ENCODE measurements around the gene FGF9. TPM values are rescaled to one million over a fixed set of nuclear protein-coding genes. Genes with fewer than 3 reads are reported as not detected.

The FGF9 gene
- polyA plus RNA-seq, 1 donor (not counting 4 experiments of a cell fraction or from before 2014, with no cell fraction given) = not detected

DNA sequence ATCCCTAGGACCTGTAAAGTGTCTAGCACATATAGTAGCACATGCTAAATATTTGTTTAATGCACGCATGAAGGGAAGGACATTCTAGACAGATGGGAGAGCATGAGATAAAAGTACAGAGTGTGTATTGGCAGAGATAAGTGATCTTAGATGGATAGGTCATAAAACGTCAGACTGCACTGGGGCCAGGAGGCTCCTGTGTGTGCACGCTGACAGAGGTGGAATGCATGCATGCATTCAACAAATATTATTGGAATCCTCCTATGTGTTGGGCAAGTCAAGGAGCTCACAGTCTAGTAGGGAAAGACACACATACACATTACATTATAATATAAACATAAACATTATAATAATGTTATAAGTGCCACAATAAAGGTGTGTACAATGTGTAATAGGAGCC lies 73.3 kb downstream of the FGF9 start:
- Histone ChIP-seq H3K27ac (ENCODE audit: control insufficient read depth, insufficient read depth, low read length) (no peak overlapping the region), H3K36me3 (ENCODE audit: control insufficient read depth in 2 of 2, extremely low read depth in 1 of 2, insufficient read depth in 2 of 2, low read length in 2 of 2) (no peaks in the 10 kb centered on the region), H4K20me1 (ENCODE audit: control insufficient read depth, extremely low read depth, insufficient read depth, low read length) (no peaks in the 10 kb centered on the region), H3K9me3 (ENCODE audit: control insufficient read depth, low read depth, low read length) (no peaks in the 10 kb centered on the region), H3K4me2 (ENCODE audit: control insufficient read depth, extremely low read depth, insufficient read depth, low read depth, low read length) (no peak overlapping the region), H3K4me3 (ENCODE audit: control insufficient read depth in 2 of 3, extremely low read depth in 1 of 3, insufficient read depth in 2 of 3, low read depth in 1 of 3, low read length in 3 of 3) (no peak overlapping the region), H3K9ac (ENCODE audit: control insufficient read depth, extremely low read depth, insufficient read depth, low read length) (no peak overlapping the region), H3K4me1 (ENCODE audit: control insufficient read depth, extremely low read depth, insufficient read depth, low read length) (no peaks in the 10 kb centered on the region), H3K9me1 (ENCODE audit: control insufficient read depth, extremely low read depth, insufficient read depth, low read length) (no peaks in the 10 kb centered on the region), H3K27me3 (ENCODE audit: control insufficient read depth, extremely low read depth, insufficient read depth, low read length) (no peaks in the 10 kb centered on the region), H3K79me2 (ENCODE audit: control insufficient read depth, insufficient read depth, low read length) (no peaks in the 10 kb centered on the region), H2AFZ (ENCODE audit: control insufficient read depth, low read length) (no peak overlapping the region)
- dilution Hi-C loops (cut with MboI; ENCODE audit: extremely low pct_ligation_motif_present, low sequenced_read_pairs) = no loop called here
- DNase-seq (ENCODE audit: low read depth, low spot score) (no peak), FAIRE-seq (no peak)
- TF ChIP-seq, protein P1, sequence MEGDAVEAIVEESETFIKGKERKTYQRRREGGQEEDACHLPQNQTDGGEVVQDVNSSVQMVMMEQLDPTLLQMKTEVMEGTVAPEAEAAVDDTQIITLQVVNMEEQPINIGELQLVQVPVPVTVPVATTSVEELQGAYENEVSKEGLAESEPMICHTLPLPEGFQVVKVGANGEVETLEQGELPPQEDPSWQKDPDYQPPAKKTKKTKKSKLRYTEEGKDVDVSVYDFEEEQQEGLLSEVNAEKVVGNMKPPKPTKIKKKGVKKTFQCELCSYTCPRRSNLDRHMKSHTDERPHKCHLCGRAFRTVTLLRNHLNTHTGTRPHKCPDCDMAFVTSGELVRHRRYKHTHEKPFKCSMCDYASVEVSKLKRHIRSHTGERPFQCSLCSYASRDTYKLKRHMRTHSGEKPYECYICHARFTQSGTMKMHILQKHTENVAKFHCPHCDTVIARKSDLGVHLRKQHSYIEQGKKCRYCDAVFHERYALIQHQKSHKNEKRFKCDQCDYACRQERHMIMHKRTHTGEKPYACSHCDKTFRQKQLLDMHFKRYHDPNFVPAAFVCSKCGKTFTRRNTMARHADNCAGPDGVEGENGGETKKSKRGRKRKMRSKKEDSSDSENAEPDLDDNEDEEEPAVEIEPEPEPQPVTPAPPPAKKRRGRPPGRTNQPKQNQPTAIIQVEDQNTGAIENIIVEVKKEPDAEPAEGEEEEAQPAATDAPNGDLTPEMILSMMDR (optimal IDR thresholded peaks at IDR 0.05 in 1 of 3, IDR thresholded peaks at IDR 0.05 in 1 of 3, conservative IDR thresholded peaks at IDR 0.05 in 1 of 3; ENCODE audit: extremely low read depth in 1 of 3, insufficient read depth in 2 of 3, low read length in 3 of 3) = no peak
- no peak for TF ChIP-seq EZH2 (IDR thresholded peaks at IDR 0.05; ENCODE audit: low read length)

DNA sequence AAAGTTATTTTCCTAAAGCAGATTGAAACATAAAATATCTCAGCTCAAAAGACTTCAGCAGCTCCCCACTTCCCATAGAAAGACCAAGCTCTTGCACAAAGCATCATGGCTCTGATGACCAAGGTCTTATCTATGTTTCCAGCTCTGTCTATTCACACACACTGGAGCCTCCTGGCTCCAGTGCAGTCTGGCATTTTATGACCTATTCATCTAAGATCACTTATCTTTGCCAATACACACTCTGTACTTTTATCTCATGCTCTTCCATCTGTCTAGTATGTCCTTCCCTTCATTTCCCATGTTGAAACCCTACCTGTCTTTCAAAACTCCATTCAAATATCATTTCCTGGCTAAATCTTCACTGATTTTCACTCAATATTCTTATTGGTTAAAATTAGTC lies 74.4 kb downstream of the FGF9 start:
- dilution Hi-C loops (cut with MboI; ENCODE audit: extremely low pct_ligation_motif_present, low sequenced_read_pairs) = no loop called here
- FAIRE-seq (no peak), DNase-seq (ENCODE audit: low read depth, low spot score) (no peak)
- Histone ChIP-seq H3K36me3 (ENCODE audit: control insufficient read depth in 2 of 2, extremely low read depth in 1 of 2, insufficient read depth in 2 of 2, low read length in 2 of 2) (no peaks in the 10 kb centered on the region), H3K27me3 (ENCODE audit: control insufficient read depth, extremely low read depth, insufficient read depth, low read length) (no peaks in the 10 kb centered on the region), H3K27ac (ENCODE audit: control insufficient read depth, insufficient read depth, low read length) (no peak overlapping the region), H3K4me1 (ENCODE audit: control insufficient read depth, extremely low read depth, insufficient read depth, low read length) (no peaks in the 10 kb centered on the region), H3K9me1 (ENCODE audit: control insufficient read depth, extremely low read depth, insufficient read depth, low read length) (no peaks in the 10 kb centered on the region), H3K9ac (ENCODE audit: control insufficient read depth, extremely low read depth, insufficient read depth, low read length) (no peak overlapping the region), H4K20me1 (ENCODE audit: control insufficient read depth, extremely low read depth, insufficient read depth, low read length) (no peaks in the 10 kb centered on the region), H3K4me3 (ENCODE audit: control insufficient read depth in 2 of 3, extremely low read depth in 1 of 3, insufficient read depth in 2 of 3, low read depth in 1 of 3, low read length in 3 of 3) (no peak overlapping the region), H2AFZ (ENCODE audit: control insufficient read depth, low read length) (no peak overlapping the region), H3K9me3 (ENCODE audit: control insufficient read depth, low read depth, low read length) (no peaks in the 10 kb centered on the region), H3K79me2 (ENCODE audit: control insufficient read depth, insufficient read depth, low read length) (no peaks in the 10 kb centered on the region), H3K4me2 (ENCODE audit: control insufficient read depth, extremely low read depth, insufficient read depth, low read depth, low read length) (no peak overlapping the region)
- TF ChIP-seq, protein P1 (optimal IDR thresholded peaks at IDR 0.05 in 1 of 3, IDR thresholded peaks at IDR 0.05 in 1 of 3, conservative IDR thresholded peaks at IDR 0.05 in 1 of 3; ENCODE audit: extremely low read depth in 1 of 3, insufficient read depth in 2 of 3, low read length in 3 of 3) = no peak
- TF ChIP-seq EZH2 (IDR thresholded peaks at IDR 0.05; ENCODE audit: low read length) = no peak
